HG03045 (cell line): ENCODE measurements around the gene PBXIP1.
A peak's percentile ranks its signal among the peaks of the same experiment; 100 is the strongest.

Experiments used
- ATAC-seq: cut with Tn5 transposase; IDR thresholded peaks from one replicate; pipeline ENCODE4 v1.9.1; 2021; ENCODE audit warnings: mild to moderate bottlenecking, moderate library complexity; ENCODE audit not compliant: unreplicated experiment

Gene PBXIP1, protein sequence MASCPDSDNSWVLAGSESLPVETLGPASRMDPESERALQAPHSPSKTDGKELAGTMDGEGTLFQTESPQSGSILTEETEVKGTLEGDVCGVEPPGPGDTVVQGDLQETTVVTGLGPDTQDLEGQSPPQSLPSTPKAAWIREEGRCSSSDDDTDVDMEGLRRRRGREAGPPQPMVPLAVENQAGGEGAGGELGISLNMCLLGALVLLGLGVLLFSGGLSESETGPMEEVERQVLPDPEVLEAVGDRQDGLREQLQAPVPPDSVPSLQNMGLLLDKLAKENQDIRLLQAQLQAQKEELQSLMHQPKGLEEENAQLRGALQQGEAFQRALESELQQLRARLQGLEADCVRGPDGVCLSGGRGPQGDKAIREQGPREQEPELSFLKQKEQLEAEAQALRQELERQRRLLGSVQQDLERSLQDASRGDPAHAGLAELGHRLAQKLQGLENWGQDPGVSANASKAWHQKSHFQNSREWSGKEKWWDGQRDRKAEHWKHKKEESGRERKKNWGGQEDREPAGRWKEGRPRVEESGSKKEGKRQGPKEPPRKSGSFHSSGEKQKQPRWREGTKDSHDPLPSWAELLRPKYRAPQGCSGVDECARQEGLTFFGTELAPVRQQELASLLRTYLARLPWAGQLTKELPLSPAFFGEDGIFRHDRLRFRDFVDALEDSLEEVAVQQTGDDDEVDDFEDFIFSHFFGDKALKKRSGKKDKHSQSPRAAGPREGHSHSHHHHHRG

GRCh38 chr1:154955718-154956543 lies at the start of gene PBXIP1:
PBXIP1 (minus strand) TSS chr1:154956099; CDS start chr1:154953721, 2,378 bp downstream.
- ATAC-seq: no peak

- ATAC-seq: no peak
Measured at GRCh38 chr1:155005076-155006011, 49.4 kb upstream of the PBXIP1 start.

- no peak for ATAC-seq
Measured at GRCh38 chr1:155004352-155005075, 48.6 kb upstream of the PBXIP1 start.

- ATAC-seq: no peak
Measured at GRCh38 chr1:155003766-155004351, 48.0 kb upstream of the PBXIP1 start.

- ATAC-seq: no peak
Measured at GRCh38 chr1:155003227-155003765, 47.4 kb upstream of the PBXIP1 start.

DNA sequence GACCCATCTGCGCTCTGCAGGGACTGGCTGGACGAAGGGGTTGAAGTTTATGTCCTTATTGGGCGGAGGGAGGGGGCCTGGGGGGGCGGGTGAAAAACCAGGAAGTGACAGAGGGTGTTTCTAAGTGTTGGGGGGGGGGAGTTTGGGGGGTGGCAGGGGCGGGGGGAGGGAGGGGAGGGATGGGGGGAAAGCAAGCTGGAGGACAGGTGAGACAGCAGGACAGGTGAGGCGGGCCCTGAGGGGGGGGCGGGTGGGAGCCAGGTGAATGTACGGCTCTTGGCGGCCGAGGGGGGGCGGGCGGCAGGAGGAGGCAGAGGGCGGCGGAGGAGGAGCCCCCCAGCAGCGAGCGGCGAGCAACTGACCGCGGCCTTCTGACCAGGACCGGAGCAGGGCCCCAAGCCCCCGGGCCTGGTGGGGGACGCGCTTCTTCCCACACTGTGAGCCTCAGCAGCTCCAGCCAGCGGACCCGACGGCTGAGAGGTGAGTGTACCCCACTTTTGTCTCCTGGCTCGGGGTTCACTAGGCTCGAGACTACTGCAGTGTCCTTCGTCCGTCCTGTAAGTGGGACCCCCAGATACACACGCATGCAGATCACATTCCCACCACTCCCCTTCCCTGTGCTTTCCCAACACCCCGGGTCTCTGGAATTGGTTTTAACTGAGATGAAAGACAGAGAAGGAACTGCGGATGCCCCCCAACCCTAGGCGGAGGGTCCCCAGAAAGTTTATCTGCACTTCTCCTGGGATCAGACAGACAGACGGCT lies 46.7 kb upstream of the PBXIP1 start, which contains the start of gene ZBTB7B:
TSS of gene ZBTB7B (plus strand) at position 339 of the 763 bp plus-strand sequence. CDS start 11,859 bp downstream, outside the sequence.
- no peak for ATAC-seq

DNA sequence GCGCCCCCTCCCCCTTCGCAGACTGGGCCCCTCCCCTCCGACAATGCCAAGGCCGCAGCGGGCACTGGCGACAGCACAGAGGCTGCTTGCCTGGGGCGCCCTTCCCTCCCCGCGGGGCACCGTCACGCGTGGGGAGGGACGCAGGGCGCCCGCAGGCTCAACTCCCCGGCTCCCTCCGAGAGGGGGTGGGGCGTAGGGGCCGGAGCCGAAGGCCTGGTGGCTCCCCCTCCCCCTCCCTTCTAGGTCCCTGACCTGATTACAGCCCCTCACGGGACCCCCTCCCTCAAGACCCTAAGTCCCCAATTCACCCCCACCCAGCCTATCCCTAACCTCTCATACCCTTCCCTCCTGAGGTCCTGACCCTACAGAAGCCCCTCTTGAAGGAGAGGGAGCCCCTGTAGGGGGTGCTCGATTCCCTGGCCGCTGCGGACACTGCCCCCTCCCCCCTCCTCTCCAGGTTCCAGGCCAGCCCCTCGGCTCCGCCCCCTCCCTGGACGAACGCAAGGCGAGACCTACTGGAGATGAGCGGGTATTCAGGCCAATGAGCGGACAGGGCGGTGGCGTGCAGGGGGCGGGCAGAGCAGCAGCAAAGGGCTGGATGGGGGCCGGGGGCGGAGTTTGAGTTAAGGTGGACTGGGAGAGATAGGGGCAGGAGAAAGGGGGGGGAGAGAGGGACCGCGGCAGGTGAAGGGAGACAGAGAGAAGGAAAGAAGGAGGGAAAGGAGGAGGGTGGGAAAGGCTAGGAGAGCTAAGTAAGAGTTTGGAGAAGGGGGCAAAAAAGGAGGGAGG lies 46.0 kb upstream of the PBXIP1 start:
- peak; percentile 51 for ATAC-seq

DNA sequence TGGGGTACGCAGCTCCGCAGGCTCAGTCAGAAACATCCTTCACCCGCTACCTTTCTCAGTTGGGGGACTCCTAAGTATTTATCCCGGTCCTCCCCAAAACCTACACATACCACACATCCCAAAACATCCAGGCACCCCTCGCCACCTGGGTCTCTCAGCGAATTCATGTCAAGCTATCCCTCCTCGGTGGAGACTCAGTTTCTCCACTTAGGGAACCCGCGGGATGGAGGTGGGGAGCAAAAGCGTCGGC lies 45.5 kb upstream of the PBXIP1 start:
- ATAC-seq: no peak

GRCh38 chr1:155000726-155001424 lies 45.0 kb upstream of the PBXIP1 start:
- peak; percentile 43 for ATAC-seq

GRCh38 chr1:155000411-155000725 lies 44.5 kb upstream of the PBXIP1 start:
- no peak for ATAC-seq

GRCh38 chr1:154999571-155000410 lies 43.9 kb upstream of the PBXIP1 start:
- no peak for ATAC-seq

DNA sequence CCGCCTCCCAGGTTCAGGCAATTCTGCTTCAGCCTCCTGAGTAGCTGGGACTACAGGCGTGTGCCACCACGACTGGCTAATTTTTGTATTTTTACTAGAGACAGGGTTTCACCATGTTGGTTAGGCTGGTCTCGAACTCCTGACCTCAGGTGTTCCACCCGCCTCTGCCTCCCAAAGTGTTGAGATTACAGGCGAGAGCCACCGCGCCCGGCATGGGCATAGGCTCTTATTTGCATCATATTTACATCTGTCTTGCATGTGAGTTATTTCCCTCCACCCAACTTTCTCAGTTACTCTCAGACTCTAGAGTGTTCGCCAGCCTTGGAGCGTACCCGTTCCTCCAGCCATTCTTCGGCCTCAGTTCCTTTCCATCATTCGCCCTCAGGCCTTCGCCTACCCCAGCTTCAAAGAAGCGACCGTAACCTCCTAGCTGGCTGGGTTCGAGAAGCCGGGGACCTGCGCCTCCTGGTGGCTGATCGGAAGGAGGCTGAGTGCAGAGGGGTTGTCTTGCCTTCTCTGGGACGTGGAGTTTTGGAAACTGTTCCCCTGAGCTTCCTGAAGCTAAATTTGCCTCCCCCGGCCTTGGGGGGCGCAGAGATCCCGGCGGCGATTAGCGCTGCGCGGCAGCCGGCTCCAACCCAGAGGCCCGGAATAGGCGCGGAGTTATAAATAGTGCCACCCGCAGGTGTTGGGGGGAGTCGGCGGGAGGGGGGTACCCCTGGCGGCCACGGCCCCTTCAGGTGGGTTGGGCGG lies 43.1 kb upstream of the PBXIP1 start:
- ATAC-seq: no peak

- ATAC-seq: no peak
Measured at GRCh38 chr1:154998201-154998780, 42.4 kb upstream of the PBXIP1 start.

GRCh38 chr1:154996966-154997701 lies 41.2 kb upstream of the PBXIP1 start:
- ATAC-seq: no peak
